Measurements from ENCODE around the gene IFNLR1. TPM values are rescaled to one million over a fixed set of nuclear protein-coding genes. Genes with fewer than 3 reads are reported as not detected.

The IFNLR1 gene
- total and polyA plus RNA-seq, 2 donors (not counting 1 experiment from before 2014, with no cell fraction given) = under 0.01 to 0.02 TPM

GRCh38 chr1:24216276-24217074, 29.4 kb upstream of the IFNLR1 start:
- Histone ChIP-seq H4K20me1 (ENCODE audit: control insufficient read depth, extremely low read depth, insufficient read depth, low read length) (no peaks in the 10 kb centered on the region), H2AFZ (ENCODE audit: low read length) (no peak overlapping the region), H3K36me3 (ENCODE audit: control insufficient read depth, insufficient read depth, low read length) (no peaks in the 10 kb centered on the region), H3K4me3 (replicated peaks in 1 of 4; ENCODE audit: control extremely low read depth in 1 of 4, insufficient read depth in 1 of 4, low read depth in 3 of 4, low read length in 4 of 4) (no peak overlapping the region), H3K79me2 (ENCODE audit: control insufficient read depth, insufficient read depth, low read length) (no peaks in the 10 kb centered on the region), H3K9me3 (ENCODE audit: control insufficient read depth, insufficient read depth, low read depth, low read length) (peaks cover 3% of the 10 kb centered on the region), H3K4me1 (ENCODE audit: control insufficient read depth, extremely low read depth, insufficient read depth, low read length) (no peaks in the 10 kb centered on the region), H3K9ac (ENCODE audit: insufficient read depth, low read length) (no peak overlapping the region), H3K4me2 (ENCODE audit: extremely low read depth, insufficient read depth, low read length) (no peak overlapping the region), H3K27me3 (ENCODE audit: control insufficient read depth, insufficient read depth, low read length) (peaks cover 36% of the 10 kb centered on the region), H3K27ac (ENCODE audit: insufficient read depth, low read length) (no peak overlapping the region)
- no peak for DNase-seq (ENCODE audit: low read depth in 2 of 2)
- no peak for TF ChIP-seq CTCF (conservative IDR thresholded peaks at IDR 0.05 in 1 of 2, IDR thresholded peaks at IDR 0.05 in 1 of 2; ENCODE audit: low read depth in 1 of 2, low read length in 2 of 2)
- no peak for TF ChIP-seq EZH2 (IDR thresholded peaks at IDR 0.05; ENCODE audit: low read length, missing control alignments)

GRCh38 chr1:24215226-24215814, 28.2 kb upstream of the IFNLR1 start:
- Histone ChIP-seq H3K36me3 (ENCODE audit: control insufficient read depth, insufficient read depth, low read length) (no peaks in the 10 kb centered on the region), H3K27me3 (ENCODE audit: control insufficient read depth, insufficient read depth, low read length) (peaks cover 30% of the 10 kb centered on the region), H3K9me3 (ENCODE audit: control insufficient read depth, insufficient read depth, low read depth, low read length) (peaks cover 3% of the 10 kb centered on the region), H3K4me3 (replicated peaks in 1 of 4; ENCODE audit: control extremely low read depth in 1 of 4, insufficient read depth in 1 of 4, low read depth in 3 of 4, low read length in 4 of 4) (no peak overlapping the region), H4K20me1 (ENCODE audit: control insufficient read depth, extremely low read depth, insufficient read depth, low read length) (no peaks in the 10 kb centered on the region), H3K27ac (ENCODE audit: insufficient read depth, low read length) (no peak overlapping the region), H2AFZ (ENCODE audit: low read length) (no peak overlapping the region), H3K4me2 (ENCODE audit: extremely low read depth, insufficient read depth, low read length) (no peak overlapping the region), H3K4me1 (ENCODE audit: control insufficient read depth, extremely low read depth, insufficient read depth, low read length) (no peaks in the 10 kb centered on the region), H3K79me2 (ENCODE audit: control insufficient read depth, insufficient read depth, low read length) (no peaks in the 10 kb centered on the region), H3K9ac (ENCODE audit: insufficient read depth, low read length) (no peak overlapping the region)
- TF ChIP-seq CTCF (conservative IDR thresholded peaks at IDR 0.05 in 1 of 2, IDR thresholded peaks at IDR 0.05 in 1 of 2; ENCODE audit: low read depth in 1 of 2, low read length in 2 of 2) (no peak), EZH2 (IDR thresholded peaks at IDR 0.05; ENCODE audit: low read length, missing control alignments) (no peak)
- DNase-seq (ENCODE audit: low read depth in 2 of 2) = no peak

DNA sequence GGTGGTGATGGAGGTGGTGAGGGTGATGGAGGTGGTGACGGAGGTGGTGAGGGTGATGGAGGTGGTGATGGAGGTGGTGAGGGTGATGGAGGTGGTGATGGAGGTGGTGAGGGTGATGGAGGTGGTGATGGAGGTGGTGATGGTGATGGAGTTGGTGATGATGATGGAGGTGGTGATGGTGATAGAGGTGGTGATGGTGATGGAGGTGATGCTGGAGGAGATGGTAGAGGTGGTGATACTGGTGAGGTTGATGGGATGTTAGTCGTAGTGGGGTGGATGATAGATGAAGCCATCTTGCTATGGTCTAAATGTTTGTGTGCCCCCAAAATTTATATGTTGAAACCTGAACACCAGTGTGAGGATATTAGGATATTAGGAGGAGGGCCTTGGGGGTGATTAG, 25.3 kb upstream of the IFNLR1 start:
- H3K4me3 ChIP-seq (replicated peaks in 1 of 4; ENCODE audit: control extremely low read depth in 1 of 4, insufficient read depth in 1 of 4, low read depth in 3 of 4, low read length in 4 of 4) = no peak overlapping the region
- peaks cover 26% of the 10 kb centered on the region for H3K27me3 ChIP-seq (ENCODE audit: control insufficient read depth, insufficient read depth, low read length)
- H3K27ac ChIP-seq (ENCODE audit: insufficient read depth, low read length) = no peak overlapping the region
- H3K9me3 ChIP-seq (ENCODE audit: control insufficient read depth, insufficient read depth, low read depth, low read length) = peaks cover 3% of the 10 kb centered on the region
- no peaks in the 10 kb centered on the region for H3K4me1 ChIP-seq (ENCODE audit: control insufficient read depth, extremely low read depth, insufficient read depth, low read length)
- H2AFZ ChIP-seq (ENCODE audit: low read length) = no peak overlapping the region
- no peak for TF ChIP-seq EZH2 (IDR thresholded peaks at IDR 0.05; ENCODE audit: low read length, missing control alignments)
- no peak for TF ChIP-seq CTCF (conservative IDR thresholded peaks at IDR 0.05 in 1 of 2, IDR thresholded peaks at IDR 0.05 in 1 of 2; ENCODE audit: low read depth in 1 of 2, low read length in 2 of 2)
- no peak for DNase-seq (ENCODE audit: low read depth in 2 of 2)
- H3K9ac ChIP-seq (ENCODE audit: insufficient read depth, low read length) = no peak overlapping the region
- no peaks in the 10 kb centered on the region for H4K20me1 ChIP-seq (ENCODE audit: control insufficient read depth, extremely low read depth, insufficient read depth, low read length)
- H3K36me3 ChIP-seq (ENCODE audit: control insufficient read depth, insufficient read depth, low read length) = no peaks in the 10 kb centered on the region
- H3K79me2 ChIP-seq (ENCODE audit: control insufficient read depth, insufficient read depth, low read length) = no peaks in the 10 kb centered on the region
- no peak overlapping the region for H3K4me2 ChIP-seq (ENCODE audit: extremely low read depth, insufficient read depth, low read length)

Measured in fibroblast of lung (primary cell).